Sigmoid colon (tissue), 4 donors: Measurements from ENCODE around the gene TLCD4.
A peak's percentile ranks its signal among the peaks of the same experiment; 100 is the strongest.

ENCODE experiments used
- EP300 ChIP-seq, 4 donors: sonication (generic); formaldehyde crosslinking; IDR thresholded peaks; one replicate each; pipeline ENCODE4 v1.6.1; 2017; ENCODE audit warnings: antibody characterized with exemption in 4 of 4
- POLR2A ChIP-seq, 2 donors: fragments of 450-650 bp; IDR thresholded peaks; one replicate each; pipeline ENCODE4 v1.6.1; 2016; ENCODE audit warnings: antibody characterized with exemption in 2 of 2, mild to moderate bottlenecking in 2 of 2, moderate library complexity in 2 of 2
- POLR2AphosphoS5 ChIP-seq, 4 donors: sonication (generic); formaldehyde crosslinking; IDR thresholded peaks; one replicate each; pipeline ENCODE4 v1.6.1; 2017; ENCODE audit warnings: antibody characterized with exemption in 4 of 4
- TF ChIP-seq, protein P1 (sequence below), 4 experiments: fragments of 450-650 bp in 3 of 4; fragments of 200-600 bp in 1 of 4; IDR thresholded peaks; one replicate each; pipeline ENCODE4 v1.5.1; 2016 to 2019; ENCODE audit warnings: antibody characterized with exemption in 4 of 4, mild to moderate bottlenecking in 3 of 4, moderate library complexity in 2 of 4

DNA sequence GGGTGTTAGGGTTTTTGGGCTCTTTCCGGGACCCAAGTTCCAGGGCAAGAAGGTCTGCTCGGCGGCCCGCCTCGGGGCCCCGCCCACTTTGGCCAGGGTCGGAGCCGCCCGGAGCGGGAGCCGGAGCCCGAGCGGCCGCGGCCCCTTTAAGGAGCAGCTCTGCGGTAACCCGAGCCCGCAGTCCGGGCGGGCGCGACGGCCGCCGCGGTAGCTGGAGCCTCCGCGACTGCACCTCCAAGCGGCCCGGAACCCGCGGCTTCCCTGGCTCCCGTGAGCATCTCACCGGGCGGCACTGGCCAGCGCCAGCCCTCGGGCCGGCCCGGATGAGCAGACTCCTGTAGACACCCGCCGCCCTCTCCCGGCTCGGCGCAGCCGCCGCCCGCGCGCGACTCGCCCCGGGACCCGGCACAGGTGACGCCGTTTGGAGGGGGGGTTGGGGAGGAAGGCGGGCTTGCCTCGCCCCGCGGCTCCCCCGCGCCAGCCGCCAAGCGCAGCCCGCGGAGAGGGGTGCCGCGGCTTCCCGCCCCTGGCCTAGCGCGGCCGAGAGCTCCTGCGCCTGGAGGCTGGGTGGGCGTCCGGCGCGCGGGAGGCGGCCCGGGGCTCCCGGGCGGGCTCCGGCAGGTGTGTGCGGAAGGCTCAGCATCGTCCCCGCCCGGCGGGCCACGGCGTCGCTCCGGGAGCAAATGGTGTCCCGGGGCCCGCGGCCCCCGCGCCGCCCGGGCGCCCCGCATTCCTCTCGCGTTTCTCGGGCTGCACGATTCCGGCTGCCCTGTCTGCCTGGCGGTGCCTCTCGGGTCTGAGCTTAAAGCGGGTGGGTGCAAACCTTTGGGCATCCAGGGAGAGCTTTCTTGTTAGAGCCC, at the start of gene TLCD4:
- TF ChIP-seq, protein P1, sequence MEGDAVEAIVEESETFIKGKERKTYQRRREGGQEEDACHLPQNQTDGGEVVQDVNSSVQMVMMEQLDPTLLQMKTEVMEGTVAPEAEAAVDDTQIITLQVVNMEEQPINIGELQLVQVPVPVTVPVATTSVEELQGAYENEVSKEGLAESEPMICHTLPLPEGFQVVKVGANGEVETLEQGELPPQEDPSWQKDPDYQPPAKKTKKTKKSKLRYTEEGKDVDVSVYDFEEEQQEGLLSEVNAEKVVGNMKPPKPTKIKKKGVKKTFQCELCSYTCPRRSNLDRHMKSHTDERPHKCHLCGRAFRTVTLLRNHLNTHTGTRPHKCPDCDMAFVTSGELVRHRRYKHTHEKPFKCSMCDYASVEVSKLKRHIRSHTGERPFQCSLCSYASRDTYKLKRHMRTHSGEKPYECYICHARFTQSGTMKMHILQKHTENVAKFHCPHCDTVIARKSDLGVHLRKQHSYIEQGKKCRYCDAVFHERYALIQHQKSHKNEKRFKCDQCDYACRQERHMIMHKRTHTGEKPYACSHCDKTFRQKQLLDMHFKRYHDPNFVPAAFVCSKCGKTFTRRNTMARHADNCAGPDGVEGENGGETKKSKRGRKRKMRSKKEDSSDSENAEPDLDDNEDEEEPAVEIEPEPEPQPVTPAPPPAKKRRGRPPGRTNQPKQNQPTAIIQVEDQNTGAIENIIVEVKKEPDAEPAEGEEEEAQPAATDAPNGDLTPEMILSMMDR (IDR thresholded peaks at IDR 0.05): no peak
- TF ChIP-seq POLR2A (IDR thresholded peaks at IDR 0.05) (no peak), POLR2AphosphoS5 (IDR thresholded peaks at IDR 0.05) (peak in 2 of 4 donors; percentile 42 to 58), EP300 (IDR thresholded peaks at IDR 0.05) (no peak)
